Kasumi-1 (cell line): Measurements from ENCODE around the gene APOC1.
"Not testable (repeated sequence)": the region's sequence is repeated elsewhere in the genome, so short reads cannot be mapped to it uniquely, and the experiment has no call there.

ENCODE experiments used
- DNase-seq, 2 experiments: peaks; one replicate each; lab custom pipeline; 2025; lab: John Stamatoyannopoulos, UW

The APOC1 gene

DNA sequence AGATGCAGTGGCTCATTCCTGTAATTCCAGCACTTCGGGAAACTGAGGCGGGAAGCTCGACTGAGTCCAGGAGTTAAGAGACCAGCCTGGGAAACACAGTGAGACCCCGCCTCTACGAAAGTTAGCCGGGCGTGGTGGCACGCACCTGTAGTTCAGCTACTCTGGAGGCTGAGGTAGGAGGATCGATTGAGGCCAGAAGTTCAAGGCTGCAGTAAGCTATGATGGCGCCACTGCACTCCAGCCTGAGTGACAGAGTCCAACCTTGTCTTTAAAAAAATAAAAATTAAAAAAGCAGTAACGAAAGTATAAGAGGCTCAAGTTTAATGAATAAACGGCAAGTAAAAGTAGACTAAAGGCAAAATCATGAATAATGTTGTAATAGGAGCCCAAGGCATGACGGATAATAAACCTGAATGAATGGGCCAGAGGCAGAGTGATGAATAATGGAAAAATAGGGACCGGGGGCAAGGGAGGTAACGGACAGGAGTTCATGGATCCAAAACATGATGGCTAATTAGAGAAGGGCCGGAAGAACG lies 24.5 kb upstream of the APOC1 start:
- DNase-seq, result no peak

DNA sequence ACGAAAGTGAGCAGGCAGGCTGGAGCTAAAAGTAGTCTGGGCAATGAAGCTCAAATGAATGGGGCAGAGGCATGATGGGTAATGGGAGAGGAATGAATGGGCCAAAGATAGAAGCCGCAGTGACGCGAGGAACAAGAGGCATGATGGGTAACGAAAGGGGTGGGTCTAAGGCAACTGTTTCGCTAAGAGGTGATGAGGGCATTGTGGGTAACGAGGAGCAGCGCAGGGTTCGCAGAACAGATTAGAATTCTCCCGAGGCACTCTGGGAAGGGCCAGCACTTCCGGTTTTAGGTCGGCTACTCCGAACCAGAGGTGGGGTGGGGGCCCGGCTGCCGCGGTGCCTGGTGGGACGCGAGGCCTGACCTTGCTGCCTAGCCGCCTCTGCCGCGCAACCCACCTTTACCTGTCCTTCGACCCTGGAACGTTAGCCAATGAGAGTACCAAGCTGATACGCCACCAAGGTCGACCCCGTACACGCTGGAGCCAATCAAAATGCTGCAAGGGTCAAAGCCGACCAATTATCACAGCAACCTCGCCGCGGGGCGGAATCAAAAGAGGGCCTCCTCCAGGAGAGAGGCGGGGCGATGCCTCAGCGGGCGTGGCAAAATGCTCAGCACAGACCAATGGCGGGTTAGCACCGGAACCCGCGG lies 23.9 kb upstream of the APOC1 start:
- peak; percentile 100 for DNase-seq

DNA sequence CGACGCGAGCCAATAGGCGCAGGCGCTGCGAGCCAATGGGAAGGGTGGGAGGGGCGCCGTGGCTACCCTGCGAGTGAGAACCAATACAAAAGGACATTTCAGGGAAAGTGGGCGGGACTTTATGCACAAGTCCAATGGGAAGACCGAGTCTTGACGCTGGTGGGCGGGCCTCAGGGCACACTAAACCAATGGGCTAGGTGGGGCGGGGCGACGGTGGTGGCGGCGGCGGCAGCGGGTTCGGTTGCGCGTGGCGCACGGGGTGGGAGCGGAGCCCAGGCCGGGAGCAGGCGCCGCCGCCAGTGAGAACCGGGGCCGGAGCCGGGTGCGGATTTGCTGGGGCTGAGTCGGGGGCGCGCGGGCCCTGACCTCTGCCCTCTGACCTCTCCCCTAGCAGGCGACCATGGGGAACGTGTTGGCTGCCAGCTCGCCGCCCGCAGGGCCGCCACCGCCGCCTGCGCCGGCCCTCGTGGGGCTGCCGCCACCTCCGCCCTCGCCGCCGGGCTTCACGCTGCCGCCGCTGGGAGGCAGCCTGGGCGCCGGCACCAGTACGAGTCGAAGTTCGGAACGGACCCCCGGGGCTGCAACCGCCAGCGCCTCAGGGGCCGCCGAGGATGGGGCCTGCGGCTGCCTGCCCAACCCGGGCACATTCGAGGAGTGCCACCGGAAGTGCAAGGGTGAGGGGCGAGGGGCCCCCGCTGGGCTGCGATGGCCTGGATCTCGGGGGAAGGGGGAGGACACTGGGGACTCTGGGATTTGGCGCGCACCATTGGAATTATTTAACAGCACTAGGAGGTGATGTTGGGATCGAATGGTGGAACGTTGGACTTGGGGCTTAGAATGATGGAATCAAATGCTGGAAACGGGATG lies 23.2 kb upstream of the APOC1 start, which contains the start of gene TOMM40:
Gene TOMM40 (plus strand): TSS at position 239 of the 867 bp plus-strand sequence. CDS start 162 bp downstream, at position 401.
- peak; percentile 100 for DNase-seq

DNA sequence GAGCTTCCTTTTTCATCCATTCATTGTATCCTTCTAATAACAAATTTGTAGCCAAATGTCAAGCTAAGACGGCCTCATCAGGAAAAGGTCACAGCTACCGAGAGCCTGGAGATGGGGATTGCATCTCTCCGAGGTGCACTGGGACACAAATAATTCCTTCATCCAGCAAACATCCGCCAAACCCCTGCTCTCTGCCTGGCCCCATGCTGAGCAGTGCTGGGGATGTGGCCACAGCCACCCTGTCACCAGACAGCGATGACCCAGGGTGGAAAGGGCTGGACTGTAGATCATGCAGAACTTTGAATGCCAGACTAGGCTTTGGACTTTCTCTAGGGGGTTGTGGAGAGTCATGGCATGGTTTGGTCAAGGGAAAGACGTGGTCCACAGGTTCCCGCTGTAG lies 21.5 kb upstream of the APOC1 start:
- DNase-seq, result no peak

DNA sequence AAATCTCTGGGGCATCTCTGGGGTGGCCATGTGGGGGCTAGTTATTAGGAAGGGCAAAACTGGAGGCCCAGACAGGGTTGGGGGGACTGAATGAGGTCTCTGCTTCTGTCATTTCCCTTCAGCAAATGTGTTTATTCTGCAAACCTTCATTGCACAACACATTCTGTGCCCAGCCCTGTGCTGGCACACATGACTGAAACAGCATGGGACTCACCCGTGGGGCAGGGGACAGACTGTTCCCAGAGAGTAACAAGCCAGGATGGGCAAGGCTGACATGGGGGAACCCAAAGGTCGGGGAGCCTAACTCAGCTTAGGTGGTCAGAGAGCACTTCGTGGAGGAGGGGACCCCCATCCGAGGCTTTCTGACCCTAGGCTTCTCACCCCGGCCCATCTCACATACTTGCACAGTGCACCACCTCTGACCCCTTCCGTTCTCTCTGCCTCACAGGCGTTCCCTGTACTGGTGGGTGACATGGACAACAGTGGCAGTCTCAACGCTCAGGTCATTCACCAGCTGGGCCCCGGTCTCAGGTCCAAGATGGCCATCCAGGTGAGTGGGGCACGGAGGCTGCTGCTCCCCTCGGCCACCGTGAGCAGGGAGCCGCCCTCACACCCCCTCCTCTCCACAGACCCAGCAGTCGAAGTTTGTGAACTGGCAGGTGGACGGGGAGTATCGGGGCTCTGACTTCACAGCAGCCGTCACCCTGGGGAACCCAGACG lies 20.9 kb upstream of the APOC1 start:
- no peak for DNase-seq

DNA sequence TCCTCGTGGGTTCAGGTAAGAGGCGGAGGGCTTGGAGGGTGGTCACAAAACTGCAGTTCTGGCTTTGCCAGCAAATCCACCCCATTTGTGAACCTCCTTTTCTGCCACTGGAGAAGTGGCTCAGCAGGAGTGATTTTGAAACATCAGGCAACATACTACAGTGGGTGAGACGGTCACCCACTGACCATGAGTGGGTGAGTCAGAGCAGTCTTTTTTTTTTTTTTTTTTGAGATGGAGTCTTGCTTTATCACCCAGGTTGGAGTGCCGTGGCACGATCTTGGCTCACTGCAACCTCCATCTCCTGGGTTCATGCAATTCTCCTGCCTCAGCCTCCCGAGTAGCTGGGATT lies 20.4 kb upstream of the APOC1 start:
- DNase-seq, result no peak

DNA sequence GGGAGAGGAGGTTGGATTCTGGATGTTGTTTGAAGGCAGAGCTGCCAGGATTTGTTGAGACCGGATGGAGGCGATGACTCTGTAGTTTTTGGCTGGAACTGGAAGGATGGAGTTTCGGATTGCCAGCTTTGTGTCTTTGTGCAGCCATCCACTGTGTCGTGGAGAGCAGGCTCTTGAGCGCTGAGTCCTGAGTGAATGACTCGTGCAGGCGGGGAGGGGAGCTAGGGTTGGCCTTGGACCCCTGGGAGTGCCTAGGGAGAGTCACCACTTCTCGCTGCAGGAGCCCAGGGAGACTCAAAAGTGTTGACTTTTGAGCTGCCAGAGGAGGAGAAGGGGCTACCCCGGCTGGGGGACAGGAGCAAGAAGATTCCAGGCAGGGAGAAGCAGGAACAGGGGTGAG lies 19.5 kb upstream of the APOC1 start:
- DNase-seq, result no peak

DNA sequence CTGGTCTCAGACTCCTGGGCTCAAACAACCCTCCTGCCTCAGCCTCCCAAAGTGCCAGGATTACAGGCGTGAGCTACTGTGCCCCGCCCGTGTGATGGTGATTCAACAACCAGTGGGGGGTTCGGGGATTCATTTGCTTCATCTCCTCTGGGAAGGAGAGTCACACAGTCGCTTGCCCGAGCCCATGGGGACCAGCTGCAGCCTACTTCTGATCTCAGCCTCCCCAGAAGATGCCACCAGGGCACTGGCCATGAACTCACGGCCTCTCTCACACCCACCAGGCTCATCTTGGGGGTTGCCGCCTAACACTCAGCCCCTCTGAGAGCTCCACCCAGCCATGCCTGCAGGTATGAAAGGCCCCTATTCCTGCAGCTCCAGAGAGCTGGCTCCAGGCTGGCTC lies 16.6 kb upstream of the APOC1 start:
- DNase-seq, result no peak

DNA sequence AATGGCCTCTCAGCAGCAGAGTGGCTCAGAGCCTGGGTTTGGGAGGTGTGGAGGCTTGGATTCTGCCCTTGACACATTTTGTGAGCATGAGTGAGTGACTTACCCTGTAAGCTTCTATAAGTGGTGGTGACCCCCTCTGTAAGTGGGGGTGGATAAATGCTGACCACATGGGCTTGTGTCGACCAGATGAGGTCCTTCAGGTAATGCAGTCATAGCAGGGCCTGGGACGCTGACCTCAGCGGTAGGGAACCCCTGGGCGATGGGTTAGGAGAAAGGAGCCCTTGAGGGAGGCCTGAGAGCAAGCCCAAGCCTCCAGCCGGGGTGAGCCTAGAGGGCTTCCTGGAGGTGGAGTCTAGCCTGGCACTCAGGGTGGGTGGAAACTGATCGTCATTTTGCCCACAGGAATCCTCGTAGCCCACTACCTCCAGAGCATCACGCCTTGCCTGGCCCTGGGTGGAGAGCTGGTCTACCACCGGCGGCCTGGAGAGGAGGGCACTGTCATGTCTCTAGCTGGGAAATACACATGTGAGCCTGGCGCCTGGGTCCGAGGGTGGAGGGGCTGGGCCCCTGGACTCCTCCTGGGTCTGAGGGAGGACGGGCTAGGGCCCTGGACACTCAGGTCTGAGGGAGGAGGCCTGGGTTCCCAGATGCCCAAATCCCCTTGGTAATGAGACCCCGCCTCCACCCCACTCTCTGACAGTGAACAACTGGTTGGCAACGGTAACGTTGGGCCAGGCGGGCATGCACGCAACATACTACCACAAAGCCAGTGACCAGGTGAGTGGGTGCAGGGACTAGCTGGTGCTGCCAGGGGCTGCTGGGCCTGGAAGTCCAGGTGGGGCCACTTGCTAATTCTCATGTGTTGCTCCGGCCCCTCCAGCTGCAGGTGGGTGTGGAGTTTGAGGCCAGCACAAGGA lies 13.8 kb upstream of the APOC1 start:
- DNase-seq, result no peak

DNA sequence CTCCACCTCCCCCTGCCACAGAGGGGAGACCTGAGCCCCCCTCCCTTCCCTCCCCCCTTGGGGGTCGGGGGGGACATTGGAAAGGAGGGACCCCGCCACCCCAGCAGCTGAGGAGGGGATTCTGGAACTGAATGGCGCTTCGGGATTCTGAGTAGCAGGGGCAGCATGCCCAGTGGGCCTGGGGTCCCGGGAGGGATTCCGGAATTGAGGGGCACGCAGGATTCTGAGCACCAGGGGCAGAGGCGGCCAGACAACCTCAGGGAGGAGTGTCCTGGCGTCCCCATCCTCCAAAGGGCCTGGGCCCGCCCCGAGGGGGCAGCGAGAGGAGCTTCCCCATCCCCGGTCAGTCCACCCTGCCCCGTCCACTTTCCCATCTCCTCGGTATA lies 11.2 kb upstream of the APOC1 start:
- DNase-seq, result no peak

DNA sequence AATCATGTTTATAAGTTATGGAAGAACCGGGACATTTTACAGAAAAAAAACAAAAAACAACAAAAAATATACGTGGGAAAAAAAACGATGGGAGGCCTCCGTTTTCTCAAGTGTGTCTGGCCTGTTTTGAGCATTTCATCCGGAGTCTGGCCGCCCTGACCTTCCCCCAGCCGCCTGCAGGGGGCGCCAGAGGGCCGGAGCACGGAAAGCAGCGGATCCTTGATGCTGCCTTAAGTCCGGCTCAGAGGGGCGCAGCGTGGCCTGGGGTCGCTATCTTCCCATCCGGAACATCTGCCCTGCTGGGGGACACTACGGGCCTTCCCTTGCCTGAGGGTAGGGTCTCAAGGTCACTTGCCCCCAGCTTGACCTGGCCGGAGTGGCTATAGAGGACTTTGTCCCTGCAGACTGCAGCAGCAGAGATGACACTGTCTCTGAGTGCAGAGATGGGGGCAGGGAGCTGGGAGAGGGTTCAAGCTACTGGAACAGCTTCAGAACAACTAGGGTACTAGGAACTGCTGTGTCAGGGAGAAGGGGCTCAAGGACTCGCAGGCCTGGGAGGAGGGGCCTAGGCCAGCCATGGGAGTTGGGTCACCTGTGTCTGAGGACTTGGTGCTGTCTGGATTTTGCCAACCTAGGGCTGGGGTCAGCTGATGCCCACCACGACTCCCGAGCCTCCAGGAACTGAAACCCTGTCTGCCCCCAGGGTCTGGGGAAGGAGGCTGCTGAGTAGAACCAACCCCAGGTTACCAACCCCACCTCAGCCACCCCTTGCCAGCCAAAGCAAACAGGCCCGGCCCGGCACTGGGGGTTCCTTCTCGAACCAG lies 10.6 kb upstream of the APOC1 start:
- peak; percentile 66 to 68 for DNase-seq

DNA sequence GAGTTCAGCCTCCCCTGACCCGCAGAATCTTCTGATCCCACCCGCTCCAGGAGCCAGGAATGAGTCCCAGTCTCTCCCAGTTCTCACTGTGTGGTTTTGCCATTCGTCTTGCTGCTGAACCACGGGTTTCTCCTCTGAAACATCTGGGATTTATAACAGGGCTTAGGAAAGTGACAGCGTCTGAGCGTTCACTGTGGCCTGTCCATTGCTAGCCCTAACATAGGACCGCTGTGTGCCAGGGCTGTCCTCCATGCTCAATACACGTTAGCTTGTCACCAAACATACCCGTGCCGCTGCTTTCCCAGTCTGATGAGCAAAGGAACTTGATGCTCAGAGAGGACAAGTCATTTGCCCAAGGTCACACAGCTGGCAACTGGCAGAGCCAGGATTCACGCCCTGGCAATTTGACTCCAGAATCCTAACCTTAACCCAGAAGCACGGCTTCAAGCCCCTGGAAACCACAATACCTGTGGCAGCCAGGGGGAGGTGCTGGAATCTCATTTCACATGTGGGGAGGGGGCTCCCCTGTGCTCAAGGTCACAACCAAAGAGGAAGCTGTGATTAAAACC lies 9.9 kb upstream of the APOC1 start:
- DNase-seq, result no peak

DNA sequence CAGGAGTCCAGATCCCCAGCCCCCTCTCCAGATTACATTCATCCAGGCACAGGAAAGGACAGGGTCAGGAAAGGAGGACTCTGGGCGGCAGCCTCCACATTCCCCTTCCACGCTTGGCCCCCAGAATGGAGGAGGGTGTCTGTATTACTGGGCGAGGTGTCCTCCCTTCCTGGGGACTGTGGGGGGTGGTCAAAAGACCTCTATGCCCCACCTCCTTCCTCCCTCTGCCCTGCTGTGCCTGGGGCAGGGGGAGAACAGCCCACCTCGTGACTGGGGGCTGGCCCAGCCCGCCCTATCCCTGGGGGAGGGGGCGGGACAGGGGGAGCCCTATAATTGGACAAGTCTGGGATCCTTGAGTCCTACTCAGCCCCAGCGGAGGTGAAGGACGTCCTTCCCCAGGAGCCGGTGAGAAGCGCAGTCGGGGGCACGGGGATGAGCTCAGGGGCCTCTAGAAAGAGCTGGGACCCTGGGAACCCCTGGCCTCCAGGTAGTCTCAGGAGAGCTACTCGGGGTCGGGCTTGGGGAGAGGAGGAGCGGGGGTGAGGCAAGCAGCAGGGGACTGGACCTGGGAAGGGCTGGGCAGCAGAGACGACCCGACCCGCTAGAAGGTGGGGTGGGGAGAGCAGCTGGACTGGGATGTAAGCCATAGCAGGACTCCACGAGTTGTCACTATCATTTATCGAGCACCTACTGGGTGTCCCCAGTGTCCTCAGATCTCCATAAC lies 8.8 kb upstream of the APOC1 start, which contains the start of gene APOE:
Gene APOE (plus strand): TSS at position 360 of the 724 bp plus-strand sequence. CDS start 829 bp downstream, outside the sequence.
- DNase-seq, result no peak

DNA sequence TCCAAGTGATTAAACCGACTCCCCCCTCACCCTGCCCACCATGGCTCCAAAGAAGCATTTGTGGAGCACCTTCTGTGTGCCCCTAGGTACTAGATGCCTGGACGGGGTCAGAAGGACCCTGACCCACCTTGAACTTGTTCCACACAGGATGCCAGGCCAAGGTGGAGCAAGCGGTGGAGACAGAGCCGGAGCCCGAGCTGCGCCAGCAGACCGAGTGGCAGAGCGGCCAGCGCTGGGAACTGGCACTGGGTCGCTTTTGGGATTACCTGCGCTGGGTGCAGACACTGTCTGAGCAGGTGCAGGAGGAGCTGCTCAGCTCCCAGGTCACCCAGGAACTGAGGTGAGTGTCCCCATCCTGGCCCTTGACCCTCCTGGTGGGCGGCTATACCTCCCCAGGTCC lies 6.8 kb upstream of the APOC1 start:
- no peak for DNase-seq

DNA sequence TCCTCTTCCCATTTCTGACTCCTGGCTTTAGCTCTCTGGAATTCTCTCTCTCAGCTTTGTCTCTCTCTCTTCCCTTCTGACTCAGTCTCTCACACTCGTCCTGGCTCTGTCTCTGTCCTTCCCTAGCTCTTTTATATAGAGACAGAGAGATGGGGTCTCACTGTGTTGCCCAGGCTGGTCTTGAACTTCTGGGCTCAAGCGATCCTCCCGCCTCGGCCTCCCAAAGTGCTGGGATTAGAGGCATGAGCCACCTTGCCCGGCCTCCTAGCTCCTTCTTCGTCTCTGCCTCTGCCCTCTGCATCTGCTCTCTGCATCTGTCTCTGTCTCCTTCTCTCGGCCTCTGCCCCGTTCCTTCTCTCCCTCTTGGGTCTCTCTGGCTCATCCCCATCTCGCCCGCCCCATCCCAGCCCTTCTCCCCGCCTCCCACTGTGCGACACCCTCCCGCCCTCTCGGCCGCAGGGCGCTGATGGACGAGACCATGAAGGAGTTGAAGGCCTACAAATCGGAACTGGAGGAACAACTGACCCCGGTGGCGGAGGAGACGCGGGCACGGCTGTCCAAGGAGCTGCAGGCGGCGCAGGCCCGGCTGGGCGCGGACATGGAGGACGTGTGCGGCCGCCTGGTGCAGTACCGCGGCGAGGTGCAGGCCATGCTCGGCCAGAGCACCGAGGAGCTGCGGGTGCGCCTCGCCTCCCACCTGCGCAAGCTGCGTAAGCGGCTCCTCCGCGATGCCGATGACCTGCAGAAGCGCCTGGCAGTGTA lies 6.2 kb upstream of the APOC1 start:
- DNase-seq, result no peak

DNA sequence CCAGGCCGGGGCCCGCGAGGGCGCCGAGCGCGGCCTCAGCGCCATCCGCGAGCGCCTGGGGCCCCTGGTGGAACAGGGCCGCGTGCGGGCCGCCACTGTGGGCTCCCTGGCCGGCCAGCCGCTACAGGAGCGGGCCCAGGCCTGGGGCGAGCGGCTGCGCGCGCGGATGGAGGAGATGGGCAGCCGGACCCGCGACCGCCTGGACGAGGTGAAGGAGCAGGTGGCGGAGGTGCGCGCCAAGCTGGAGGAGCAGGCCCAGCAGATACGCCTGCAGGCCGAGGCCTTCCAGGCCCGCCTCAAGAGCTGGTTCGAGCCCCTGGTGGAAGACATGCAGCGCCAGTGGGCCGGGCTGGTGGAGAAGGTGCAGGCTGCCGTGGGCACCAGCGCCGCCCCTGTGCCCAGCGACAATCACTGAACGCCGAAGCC lies 5.6 kb upstream of the APOC1 start:
- no peak for DNase-seq

DNA sequence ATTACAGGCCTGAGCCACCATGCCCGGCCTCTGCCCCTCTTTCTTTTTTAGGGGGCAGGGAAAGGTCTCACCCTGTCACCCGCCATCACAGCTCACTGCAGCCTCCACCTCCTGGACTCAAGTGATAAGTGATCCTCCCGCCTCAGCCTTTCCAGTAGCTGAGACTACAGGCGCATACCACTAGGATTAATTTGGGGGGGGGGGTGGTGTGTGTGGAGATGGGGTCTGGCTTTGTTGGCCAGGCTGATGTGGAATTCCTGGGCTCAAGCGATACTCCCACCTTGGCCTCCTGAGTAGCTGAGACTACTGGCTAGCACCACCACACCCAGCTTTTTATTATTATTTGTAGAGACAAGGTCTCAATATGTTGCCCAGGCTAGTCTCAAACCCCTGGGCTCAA lies 4.6 kb upstream of the APOC1 start:
- no peak for DNase-seq

DNA sequence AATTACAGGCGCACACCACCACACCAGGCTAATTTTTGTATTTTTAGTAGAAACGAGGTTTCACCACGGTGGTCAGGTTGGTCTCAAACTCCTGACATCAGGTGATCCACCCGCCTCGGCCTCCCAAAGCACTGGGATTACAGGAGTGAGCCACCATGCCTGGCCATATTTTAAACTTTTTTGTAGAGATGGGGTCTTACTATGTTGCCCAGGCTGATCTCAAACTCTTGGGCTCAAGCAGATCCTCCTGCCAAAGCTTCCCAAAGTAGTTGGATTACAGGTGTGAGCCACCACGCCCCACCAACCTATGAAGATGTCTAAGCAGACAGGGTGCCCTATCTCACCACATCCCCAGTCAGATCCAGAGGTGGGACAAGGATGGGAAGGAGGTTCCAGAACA lies 2.5 kb upstream of the APOC1 start:
- not testable (repeated sequence) for DNase-seq

DNA sequence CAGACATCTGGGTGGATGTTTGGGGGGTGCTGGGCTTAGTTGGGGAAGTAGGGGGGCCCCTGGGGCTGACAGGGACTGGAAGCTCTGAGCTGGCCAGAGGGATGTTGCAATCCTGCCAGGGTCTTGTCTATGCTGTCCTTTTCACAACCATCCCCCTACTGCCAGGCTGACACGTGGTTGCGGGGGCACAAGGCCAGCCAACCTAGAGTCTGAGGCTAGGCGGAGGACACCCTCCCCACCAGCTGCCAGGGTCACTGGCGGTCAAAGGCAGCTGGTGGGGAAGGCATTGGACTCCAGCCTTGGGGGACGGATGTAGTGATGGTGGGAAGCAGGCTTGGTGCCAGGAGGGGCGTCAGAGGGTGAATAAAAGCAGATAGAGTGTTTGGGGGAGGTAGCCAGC lies 1.6 kb upstream of the APOC1 start:
- DNase-seq, result no peak
